Iris pigment epithelial cell (primary cell): ENCODE measurements around the gene YIPF4.
"Not testable (repeated sequence)": the region's sequence is repeated elsewhere in the genome, so short reads cannot be mapped to it uniquely, and the experiment has no call there.

Experiments
- DNase-seq: peaks from one replicate; pipeline ENCODE4 v3.0.0-alpha.2; 2011; ENCODE audit warnings: low read depth

Gene YIPF4

GRCh38 chr2:32277674-32278477, at the start of gene YIPF4:
Gene YIPF4, plus strand, starts transcription at chr2:32277904. Its CDS starts 252 bp downstream, at chr2:32278156.
- DNase-seq = peak; percentile 91

- no peak for DNase-seq
Observed at GRCh38 chr2:32228181-32228580, 49.5 kb upstream of the YIPF4 start.

- no peak for DNase-seq
Observed at GRCh38 chr2:32229635-32230034, 48.1 kb upstream of the YIPF4 start.

GRCh38 chr2:32231959-32232358, 45.7 kb upstream of the YIPF4 start:
- DNase-seq = no peak

- peak; percentile 64 for DNase-seq
Observed at GRCh38 chr2:32235315-32235714, 42.4 kb upstream of the YIPF4 start.

GRCh38 chr2:32237488-32237887, 40.2 kb upstream of the YIPF4 start:
- no peak for DNase-seq

GRCh38 chr2:32237996-32238395, 39.7 kb upstream of the YIPF4 start:
- DNase-seq = no peak

GRCh38 chr2:32242331-32242730, 35.4 kb upstream of the YIPF4 start:
- no peak for DNase-seq

- no peak for DNase-seq
Observed at GRCh38 chr2:32246911-32247310, 30.8 kb upstream of the YIPF4 start.

GRCh38 chr2:32248299-32248698, 29.4 kb upstream of the YIPF4 start:
- DNase-seq = no peak

GRCh38 chr2:32249731-32250236, 27.9 kb upstream of the YIPF4 start:
- DNase-seq = no peak

- DNase-seq = no peak
Observed at GRCh38 chr2:32250290-32250689, 27.4 kb upstream of the YIPF4 start.

- no peak for DNase-seq
Observed at GRCh38 chr2:32258242-32258641, 19.5 kb upstream of the YIPF4 start.

- DNase-seq = no peak
Observed at GRCh38 chr2:32260376-32260775, 17.3 kb upstream of the YIPF4 start.

GRCh38 chr2:32262105-32262504, 15.6 kb upstream of the YIPF4 start:
- no peak for DNase-seq

GRCh38 chr2:32264422-32265105, 13.1 kb upstream of the YIPF4 start, which contains the start of gene NLRC4:
Gene NLRC4, minus strand, starts transcription at chr2:32264886. Its CDS starts 8,111 bp downstream, at chr2:32256775.
- DNase-seq = no peak

GRCh38 chr2:32271063-32271462, 6.6 kb upstream of the YIPF4 start:
- DNase-seq = no peak

- no peak for DNase-seq
Observed at GRCh38 chr2:32272279-32272678, 5.4 kb upstream of the YIPF4 start.

GRCh38 chr2:32274289-32274688, 3.4 kb upstream of the YIPF4 start:
- DNase-seq = no peak

GRCh38 chr2:32275790-32276189, 1.9 kb upstream of the YIPF4 start:
- not testable (repeated sequence) for DNase-seq

- no peak for DNase-seq
Observed at GRCh38 chr2:32277363-32277673, 386 bp upstream of the YIPF4 start.

- DNase-seq = no peak
Observed at GRCh38 chr2:32278478-32278853, 762 bp downstream of the YIPF4 start.

GRCh38 chr2:32284321-32284720, 6.6 kb downstream of the YIPF4 start:
- DNase-seq = peak; percentile 78
